Activated CD4-positive, alpha-beta T cell treated with anti-CD3 and anti-CD28 coated beads for 24 hours (primary cell): ENCODE measurements around the gene NEDD4L.

Experiments
- DNase-seq, 2 donors: peaks; one replicate each; pipeline ENCODE4 v3.0.0-alpha.2; 2020; ENCODE audit warnings: low read depth in 2 of 2

NEDD4L gene

DNA sequence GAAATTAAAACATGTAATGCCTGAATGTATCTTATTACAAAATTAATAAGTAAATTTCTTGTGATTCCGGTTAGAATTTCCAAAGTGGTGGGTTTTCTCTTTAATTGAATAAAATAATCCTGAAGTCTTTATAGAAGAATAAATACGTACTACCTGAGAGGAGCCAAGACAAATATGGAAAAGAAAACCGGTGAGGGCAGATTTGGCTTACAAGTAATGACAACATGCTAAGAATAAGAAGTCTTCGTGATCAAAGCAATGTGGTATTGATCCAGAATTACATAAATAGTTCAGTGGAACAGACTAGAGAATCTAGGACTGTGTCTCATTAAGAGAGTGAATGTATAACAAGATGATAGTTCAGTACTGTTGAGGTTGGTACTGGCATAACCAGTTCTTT lies 167.5 kb downstream of the NEDD4L start:
- DNase-seq, result no peak

DNA sequence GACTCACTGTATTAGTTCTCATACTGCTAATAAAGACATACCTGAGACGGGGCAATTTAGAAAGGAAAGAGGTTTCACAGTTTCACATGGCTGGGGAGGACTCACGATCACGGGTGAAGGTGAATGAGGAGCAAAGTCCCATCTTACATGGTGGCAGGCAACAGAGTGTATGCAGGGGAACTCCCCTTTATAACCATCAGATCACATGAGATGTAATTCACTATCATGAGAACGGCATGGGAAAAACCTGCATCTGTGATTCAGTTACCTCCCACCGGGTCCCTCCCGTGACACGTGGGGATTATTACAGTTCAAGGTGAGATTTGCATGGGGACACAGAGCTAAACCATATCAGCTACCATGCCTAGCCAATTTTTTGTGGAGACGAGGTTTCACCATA lies 168.2 kb downstream of the NEDD4L start:
- DNase-seq, result no peak

DNA sequence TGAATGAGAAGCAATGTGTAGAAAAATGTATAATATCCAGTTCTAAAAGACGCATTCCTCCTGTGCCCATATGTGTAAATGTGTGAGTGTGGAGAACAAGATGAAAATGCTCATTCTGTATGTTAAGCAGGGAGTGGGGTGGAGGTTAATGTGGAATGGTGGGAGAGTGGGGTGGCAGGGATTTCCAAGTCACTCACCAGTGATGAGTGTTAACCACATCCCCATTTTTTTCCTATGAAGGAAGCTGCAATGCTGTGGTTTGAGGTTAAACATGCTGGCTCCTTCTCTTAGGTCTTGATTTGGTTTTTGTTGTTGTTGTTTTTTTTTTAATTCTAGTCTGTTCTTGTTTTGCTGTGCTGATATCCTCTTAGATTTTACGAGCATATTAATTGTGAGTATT lies 169.4 kb downstream of the NEDD4L start:
- DNase-seq, result no peak

DNA sequence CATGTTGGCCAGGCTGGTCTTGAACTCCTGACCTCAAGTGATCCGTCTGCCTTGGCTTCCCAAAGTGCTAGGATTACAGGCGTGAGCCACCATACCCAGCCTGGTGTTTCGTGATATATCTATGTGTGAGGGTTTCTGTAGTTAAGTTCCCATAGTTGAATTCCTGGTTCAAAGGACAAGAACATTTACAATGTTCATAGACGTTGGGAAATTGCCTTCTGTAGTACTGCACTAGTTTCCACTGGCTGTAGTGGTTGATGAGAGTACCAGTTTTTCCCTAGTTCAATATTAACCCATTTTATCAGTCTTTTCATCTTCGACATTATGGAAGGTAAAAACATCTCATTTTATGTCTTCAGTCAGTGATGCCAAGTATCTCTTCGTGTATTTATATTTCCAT lies 171.0 kb downstream of the NEDD4L start:
- DNase-seq, result no peak

DNA sequence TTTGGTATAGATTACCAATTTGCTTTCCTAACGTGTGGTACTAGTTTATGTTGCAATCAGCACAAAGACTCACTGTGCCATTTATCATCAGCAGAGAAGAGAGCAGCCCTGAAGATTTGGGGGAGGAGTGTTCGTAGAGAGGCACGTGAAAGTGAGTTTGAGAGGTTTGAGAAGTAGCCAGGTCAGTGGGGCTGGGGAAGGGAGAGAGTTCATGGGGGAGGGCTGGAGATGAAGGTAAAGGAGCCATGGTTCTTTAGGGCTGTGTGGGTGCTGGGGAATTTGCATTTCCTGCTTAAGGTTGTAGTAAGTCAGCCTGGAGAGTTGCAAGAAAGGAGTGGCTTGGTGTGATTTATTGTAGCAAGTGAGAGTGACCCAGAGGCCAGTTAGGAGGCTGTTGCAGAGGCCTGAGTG lies 172.1 kb downstream of the NEDD4L start:
- DNase-seq, result no peak

DNA sequence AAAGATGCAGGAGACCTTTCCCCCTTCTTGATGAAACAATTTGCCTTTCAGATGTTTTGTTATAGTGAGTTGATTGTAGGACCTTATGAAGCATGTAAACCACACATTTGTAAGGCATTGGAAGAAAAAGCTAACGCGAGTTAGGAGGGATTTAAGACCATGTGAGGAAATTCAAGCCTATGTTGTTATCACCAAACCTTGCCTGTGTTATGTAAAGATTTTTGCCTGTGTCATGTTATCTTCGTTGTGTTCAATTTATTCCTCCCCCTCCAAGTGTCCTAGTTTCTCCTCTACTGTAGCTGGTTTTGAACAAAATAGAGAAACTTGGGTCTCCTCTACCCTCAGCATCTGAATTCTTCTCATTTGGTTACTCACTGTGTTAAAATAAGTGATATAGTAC lies 173.0 kb downstream of the NEDD4L start:
- no peak for DNase-seq

DNA sequence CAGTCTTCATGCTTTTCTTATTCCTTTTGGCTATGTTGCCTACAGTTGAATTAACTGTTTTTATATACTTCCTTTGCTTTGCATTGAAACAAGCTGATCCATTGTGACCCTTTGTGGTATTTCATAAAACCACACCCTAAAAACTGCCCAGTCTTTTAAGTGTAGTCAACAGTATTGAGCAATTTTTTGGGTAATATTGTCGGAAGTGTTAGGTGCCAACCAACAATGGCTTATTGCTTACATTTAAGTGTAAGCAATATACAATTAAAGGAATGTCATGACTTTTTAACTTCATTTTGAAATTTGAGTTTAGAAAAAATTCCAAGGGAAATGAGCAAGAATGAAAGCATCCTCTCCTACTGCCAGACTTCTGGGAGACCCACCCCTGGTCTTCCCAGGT lies 174.1 kb downstream of the NEDD4L start:
- no peak for DNase-seq

DNA sequence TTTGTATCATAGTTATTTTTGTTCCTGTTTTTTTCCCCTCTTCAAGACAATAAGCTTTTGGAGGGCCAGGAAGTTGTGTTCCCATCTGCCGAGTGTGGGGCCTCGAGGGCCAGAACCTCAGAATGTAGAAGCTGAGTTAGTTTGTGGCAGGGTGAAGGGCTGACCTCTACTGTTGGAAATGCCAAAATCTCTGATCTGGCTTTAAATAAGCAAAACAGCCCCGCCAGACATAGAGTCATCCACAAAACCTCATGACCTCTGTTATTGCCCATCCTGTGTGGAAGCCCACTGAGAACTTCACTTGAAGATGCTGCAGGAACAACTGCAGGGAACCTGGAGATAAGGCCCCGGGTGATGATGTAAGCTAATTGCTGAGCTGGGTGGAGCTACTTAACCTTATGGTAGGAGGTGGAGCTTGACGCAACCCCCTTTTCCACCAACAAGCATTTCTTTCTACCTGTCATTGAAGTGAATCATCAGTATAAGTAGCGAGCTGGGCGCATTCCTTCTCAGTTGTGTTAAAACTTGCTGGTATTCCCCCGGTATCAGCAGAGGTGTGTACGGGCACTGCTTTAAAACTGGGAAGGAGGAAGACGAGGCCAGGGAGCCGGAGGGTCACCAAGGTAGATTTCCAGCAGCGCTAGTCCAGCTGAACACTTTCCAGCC lies 177.2 kb downstream of the NEDD4L start:
- no peak for DNase-seq

DNA sequence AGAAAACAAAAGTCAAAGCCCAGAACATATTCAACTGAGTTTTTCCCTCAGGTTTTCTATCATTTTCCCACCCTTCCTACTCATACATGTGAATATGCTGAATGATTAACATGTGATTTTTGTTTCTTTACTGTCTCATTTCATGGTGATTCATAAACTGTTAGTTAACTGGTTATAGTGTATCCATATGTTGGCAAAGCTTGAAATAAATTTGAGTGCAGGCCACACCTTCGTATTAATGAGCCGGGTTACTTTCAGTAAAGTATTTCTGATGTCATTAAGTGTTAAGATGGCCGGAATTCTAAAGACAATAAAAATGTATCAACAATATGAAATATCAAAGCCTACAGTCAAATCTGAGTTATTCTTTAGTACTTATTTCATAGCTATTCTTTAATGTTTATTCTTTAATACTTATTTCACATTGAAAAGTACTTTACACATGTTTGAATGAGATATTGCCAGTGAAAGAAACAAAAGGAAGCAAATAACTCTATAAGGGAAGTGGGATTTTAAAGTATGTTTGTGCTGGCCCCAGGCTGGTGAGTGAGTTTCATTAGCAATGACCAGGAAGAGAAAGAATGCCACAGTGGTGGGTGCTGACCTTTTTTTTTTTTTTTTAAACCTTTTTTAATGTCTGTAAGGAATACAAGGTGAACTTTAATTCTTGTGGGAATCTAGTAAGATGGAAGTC lies 178.6 kb downstream of the NEDD4L start:
- DNase-seq, result no peak

DNA sequence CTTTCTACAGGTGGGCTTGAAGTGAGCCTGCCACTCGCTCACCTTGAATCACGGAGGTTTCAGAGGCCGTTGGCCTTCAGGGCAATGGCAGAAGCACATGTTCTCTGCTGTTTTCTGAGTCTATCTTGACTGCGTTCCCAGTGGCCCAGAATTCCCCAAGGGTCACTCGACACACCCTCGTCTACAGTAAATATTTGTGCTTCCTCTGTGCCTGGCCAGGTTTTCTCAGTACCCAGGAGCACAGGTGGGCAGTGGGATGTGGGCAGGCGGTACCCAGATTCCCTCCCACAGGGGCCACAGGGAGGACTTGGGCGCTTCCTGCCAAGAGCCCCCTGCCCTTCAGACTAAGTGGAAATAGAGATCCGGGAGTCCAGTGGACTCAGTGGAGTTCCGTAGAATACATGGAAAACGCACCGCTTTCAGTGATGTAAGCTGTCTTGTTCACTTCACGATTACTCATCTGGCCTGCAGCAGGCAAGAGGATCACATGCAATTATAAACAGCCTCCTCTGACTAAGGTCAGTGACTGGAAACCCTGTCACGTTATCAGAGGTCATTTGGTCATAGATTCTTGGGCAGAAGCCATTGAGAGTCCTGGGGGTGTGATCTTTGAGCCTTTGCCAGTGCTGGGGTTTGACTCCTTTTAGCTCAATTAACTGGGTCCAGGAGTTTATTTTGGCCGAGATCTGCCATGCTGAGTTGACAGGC lies 179.8 kb downstream of the NEDD4L start:
- no peak for DNase-seq

DNA sequence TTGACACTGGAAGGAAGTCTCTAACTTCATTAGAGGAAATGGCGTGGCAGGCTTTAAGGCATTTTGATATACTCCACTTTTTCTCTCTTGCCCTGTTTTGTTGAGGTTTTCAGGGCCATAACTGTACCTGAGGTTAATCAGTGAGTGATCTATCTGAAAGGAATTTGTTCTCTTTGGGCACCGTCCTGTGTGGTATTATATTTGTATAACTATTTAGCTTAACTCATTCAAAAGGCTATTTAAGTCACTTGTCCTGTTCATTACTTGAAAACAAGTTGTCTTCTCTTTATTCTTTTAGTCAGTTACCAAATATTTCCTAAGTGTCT lies 180.4 kb downstream of the NEDD4L start:
- DNase-seq, result no peak

DNA sequence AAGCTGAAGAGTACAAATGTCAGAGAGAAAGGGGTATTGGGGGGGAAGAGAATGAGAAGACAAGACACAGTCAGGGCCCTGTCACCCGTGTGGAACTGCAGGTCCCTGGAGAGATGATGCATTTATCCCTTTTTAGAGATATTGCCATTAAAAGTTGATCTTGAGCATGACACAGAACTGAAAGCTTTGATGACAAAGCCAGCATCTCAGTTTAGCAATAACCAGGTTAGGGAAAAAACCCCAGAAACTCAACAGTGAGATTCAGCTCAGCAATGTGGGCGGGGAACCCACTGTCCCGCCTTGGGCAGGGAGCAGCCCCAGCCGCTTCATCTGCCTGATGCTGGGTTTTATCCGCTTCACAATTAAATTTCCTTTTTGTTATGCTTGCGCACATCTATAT lies 181.1 kb downstream of the NEDD4L start:
- DNase-seq, result peak in 1 of 2 donors; percentile 11

DNA sequence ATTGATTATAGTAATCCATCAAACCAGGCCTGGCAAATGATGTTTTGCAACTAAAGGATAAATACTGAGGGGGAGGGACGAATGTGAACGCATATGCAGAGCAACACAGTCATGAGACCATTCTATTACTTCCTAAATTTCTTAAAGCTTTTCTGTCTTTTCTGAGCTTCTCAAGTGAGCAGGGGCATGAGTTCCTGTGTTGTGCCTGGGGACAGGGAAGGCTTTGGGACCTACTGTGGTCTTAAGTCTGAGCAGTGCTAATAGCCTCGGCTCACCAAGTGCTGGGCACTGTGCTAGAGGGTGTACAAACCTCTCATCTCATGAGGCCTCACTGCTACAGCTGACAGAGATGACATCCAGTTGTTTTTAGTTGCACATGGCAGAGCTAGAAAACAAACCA lies 182.4 kb downstream of the NEDD4L start:
- no peak for DNase-seq

DNA sequence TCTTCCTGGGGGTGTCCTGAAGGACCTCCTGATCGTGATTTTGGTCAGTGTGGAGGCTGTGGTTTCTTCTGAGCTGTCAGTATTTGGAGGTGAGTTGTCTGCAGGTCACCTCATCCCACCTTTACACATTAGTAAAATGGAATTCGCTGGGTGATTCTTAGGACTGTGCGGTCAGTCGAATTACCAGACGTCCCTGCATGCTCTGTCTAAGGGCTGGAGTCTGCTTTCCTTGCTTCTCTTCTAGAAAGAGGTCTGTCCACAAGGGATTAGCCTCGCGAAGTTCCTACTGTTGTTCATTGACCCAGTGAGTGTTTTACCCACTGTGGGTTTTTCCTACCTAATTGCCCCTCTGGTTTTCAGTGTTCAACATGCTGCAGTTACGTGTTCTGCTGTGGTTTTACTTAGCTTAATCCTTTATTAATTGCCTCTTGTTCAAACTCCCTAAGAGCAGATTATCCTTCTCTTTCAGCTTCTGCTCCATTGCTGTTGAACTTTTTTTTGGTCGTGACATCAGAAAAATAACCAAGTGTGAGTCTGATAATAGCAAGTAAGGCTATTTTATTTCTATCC lies 183.4 kb downstream of the NEDD4L start:
- no peak for DNase-seq

DNA sequence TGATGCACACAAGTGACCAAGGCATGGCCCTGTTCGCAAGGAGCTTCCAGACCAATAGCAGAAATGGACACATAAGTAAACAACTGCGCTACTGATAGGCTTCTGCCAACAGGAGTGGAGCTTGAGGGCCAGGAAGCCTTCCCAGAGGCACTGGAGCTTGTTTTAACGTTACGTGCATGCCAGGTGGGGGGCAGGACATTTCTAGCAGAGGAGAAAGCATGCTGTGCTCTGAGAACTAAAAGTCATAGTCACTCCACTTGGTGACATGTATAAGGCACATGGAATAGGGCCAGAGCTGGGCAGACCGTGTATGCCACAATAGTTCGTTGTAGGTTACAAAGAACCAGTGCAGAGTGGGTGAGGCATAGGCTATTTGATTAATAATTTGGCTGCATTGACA lies 184.2 kb downstream of the NEDD4L start:
- DNase-seq, result no peak

DNA sequence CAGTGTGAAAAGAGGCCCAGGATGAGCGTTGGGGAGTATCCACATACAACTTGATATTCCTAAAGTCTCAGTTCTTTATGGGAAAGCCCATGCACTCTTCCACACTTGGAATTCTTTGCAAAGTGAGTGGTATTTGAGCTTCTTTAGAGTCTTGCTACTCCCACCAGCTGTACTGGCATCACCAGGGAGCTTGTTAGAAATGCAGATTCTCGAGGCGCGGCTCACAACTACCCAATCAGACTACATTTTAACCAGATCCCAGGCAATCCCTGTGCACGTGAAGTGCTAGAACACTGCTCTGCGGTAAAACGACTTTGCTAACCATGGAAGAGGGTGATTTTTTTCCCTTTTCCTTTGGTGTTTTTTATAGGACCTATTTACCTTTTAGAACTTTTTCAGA lies 184.7 kb downstream of the NEDD4L start:
- no peak for DNase-seq

DNA sequence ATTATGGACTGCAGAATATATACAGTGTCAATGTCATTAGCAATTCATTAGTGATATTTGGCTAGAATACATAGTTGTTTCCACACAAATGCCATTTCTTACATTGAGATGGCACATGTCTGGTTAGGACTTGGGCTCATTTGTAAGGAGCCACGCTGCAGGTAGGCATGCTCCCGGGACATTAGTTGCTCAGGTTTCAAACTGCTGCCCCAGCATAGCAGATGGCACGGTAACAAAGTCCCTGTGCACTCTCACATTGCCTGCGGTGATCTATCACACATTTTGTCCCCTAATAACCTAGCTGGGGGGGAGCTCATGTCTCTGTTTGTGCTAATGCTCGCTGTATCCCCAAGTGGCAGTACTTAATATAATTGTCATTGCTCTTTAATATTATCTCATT lies 185.1 kb downstream of the NEDD4L start:
- DNase-seq, result no peak

DNA sequence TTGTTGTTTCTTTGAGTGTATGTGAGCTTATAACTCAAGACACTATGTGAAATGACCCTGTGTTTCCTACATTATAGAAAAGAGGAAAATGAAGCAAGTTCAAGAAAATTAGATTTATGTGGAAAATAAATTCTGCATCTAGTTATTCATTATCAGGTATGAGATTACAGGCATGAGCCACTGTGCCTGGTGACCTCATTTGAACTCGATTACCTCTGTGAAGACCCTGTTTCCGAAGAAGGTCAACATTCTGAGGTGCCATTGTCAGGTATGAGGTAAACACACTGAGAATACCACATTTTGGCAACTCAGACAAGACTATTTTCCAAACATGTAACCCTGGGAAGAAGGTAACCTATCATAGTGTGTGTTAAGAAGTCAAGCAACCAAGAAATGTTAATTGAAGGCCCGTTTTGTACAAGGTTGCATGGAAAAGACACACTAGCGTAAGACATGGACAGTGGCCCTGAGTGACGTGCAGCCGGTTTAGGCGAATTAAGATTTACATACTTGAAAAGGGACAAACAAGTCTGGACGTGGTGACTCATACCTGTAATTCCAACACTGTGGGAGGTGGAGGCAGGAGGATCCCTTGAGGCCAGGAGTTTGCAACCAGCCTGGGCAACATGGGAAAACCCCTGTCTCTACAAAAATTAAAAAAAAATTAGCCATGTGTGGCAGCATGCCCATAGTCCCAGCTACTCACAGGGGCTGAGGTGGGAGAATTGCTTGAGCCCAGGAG lies 186.6 kb downstream of the NEDD4L start:
- DNase-seq, result no peak

DNA sequence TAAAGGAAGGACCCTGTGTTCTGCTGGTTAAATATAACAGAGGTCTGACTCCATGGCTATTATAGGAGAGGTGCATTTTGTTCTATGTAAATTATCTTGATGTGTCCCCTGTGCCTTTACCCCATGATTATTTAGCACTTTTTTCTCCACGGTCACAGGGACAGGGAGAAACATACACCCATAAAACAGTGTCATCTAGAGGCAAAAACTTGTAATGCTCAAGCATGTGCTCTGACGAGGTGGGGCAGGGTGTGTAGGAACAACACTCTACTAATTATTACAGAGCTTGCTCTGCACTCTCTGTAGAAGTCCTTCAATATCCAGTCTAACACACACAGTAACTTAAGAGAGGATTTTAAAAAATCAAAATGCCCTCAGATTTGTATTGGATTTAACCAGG lies 187.9 kb downstream of the NEDD4L start:
- DNase-seq, result no peak

DNA sequence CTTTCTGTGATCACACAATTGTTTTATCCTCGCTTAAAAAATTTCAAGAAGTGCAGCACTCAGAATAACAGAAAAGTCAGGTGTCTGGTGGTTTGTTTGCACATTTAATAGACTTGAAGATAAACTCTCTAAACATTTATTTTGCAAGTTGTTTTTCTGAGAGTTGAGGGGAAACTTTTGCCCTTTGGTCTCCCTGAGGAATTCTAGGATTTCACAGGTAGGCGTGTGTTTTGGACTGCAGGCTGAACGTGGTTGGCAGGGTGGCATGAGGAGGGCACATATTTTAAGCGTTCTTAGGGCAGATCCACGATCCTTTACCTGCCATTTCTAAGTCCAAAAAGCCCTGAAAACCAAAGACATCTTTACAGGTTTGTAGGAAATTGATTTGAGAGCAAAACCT lies 188.6 kb downstream of the NEDD4L start:
- DNase-seq, result no peak

DNA sequence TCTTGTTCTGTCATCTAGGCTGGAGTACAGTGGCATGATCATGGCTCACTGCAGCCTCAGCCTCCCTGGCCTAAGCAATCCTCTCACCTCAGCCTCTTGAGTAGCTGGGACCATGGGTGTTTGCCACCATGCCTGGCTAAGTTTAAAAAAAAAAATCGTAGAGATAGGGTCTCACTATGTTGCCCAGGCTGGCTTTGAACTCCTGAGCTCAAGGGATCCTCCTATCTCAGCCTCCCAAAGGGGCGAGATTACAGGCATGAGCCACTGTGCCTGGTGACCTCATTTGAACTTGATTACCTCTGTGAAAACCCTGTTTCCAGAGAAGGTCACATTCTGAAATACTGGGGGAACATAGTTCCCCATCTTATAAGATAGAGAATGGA lies 190.3 kb downstream of the NEDD4L start:
- no peak for DNase-seq

DNA sequence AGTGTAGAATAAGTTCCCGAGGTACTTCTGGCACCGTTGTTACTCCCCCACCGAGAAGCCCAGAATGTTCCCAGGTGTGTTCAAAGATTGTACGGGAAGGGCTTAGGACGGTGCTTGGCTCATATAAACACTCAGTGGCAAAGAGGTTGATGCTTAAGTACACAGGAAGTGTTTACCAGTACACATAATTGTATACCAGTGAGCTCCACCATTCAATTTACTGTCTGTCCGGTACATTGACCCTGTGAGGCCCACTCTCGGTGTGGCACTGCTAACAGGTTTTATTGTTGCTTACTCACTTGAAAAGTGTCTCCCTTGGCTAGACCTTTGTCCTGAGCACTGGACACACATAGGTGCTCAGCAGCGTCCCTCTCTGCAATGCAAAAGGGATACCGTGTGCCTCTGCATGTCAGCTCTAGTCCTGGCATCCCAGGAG lies 191.0 kb downstream of the NEDD4L start:
- no peak for DNase-seq
